GM12801 (cell line): ENCODE measurements around the gene ALPK1.

Source experiments
- CTCF ChIP-seq: IDR thresholded peaks from one replicate; pipeline ENCODE4 v1.5.1; 2011; ENCODE audit warnings: control low read depth; ENCODE audit not compliant: insufficient read length; ENCODE audit errors: extremely low read depth

Gene ALPK1

DNA sequence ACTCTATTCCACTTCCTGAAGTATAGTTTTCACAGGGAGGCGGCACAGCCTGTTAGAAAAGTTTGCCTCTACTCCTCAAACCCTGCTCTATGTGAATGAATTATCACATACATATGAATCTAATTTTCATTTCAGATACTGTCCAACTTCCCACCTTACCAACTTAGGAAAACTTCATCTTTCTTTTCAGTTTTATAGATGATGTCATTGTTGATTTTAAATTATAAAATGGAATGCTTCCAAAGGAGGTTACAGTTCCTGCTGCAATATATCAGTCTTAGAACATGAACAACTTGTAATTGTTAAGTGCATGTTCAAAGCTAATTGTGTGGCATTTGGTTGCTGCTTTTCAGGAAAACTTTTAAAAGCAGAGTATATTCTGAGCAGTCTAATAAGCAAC is 126.4 kb downstream of the ALPK1 start:
- no peak for TF ChIP-seq CTCF

GRCh38 chr4:112425823-112426222 is 128.7 kb downstream of the ALPK1 start:
- no peak for TF ChIP-seq CTCF

DNA sequence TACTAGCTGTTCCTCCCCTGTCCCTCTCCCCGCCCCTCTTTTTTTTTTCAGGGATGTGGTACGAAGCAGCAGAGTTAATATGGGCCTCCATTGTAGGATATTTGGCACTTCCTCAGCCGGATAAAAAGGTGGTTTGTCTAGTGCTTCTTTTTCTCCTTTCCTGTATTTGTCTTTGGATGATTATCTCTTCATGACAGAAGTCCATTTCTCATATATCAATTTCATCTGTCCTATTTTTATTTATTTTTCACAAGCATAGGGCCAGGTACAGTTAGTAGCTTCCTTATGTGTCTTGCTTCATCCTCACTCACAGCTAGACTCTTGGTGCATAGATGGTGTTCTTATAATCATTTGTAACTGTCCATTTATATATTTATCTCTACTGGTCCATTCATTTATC is 129.2 kb downstream of the ALPK1 start:
- TF ChIP-seq CTCF = no peak

DNA sequence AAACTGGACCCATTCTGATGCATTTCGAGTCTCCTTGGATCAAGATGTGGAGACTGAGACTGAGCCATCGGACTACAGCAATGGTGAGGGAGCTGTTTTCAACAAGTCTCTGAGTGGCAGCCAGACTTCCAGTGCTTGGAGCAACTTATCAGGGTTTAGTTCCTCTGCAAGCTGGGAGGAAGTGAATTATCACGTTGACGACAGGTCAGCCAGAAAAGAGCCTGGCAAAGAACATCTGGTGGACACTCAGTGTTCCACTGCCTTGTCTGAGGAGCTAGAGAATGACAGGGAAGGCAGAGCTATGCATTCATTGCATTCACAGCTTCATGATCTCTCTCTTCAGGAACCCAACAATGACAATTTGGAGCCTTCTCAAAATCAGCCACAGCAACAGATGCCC is 134.0 kb downstream of the ALPK1 start:
- no peak for TF ChIP-seq CTCF

DNA sequence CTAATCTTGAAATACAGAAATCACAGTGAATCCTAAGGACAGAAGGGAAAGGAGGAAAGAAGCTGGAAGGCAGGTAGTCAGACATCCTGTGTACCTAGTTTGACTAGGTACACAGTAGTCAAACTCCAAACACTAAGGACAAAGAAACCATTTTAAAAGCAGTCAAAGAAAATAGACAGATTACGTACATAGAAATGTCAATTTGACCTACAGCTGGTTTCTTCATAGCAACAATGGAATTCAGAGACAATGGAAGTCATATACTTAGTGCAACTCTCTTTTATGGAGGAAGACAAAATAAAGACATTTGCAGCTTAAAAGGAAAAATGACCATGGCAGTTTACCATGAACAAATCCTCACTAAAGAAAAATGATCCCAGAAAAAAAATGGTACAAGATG is 139.8 kb downstream of the ALPK1 start:
- TF ChIP-seq CTCF = no peak

- no peak for TF ChIP-seq CTCF
Measured at GRCh38 chr4:112448306-112449132, 151.3 kb downstream of the ALPK1 start.

- no peak for TF ChIP-seq CTCF
Measured at GRCh38 chr4:112449708-112450107, 152.5 kb downstream of the ALPK1 start.

DNA sequence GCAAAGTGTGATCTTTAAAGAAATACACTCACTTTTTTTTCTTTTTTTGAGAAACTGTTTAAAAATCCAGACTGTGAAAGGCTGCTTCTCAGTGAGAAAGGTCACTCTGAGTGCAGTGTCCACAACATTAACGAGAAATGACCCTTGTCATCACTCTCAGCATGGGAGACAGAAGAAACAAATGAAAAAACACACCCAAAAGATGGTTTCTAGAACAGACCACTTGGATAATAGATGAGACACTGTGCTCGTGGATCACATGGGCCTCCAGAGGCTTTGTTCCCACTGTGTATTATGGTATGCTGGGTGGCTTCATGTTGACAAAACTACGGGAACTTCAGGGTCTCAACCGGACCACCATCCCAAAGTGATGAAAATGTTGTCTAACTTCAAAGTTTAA is 153.9 kb downstream of the ALPK1 start:
- no peak for TF ChIP-seq CTCF
